GM19351 (cell line): Measurements from ENCODE around the gene AMT.

ENCODE experiments used
- ATAC-seq: cut with Tn5 transposase; IDR thresholded peaks from one replicate; pipeline ENCODE4 v1.9.1; 2021; ENCODE audit warnings: mild to moderate bottlenecking, moderate library complexity; ENCODE audit not compliant: unreplicated experiment

AMT gene

GRCh38 chr3:49389297-49389696 is 33.0 kb downstream of the AMT start:
- ATAC-seq = no peak

- no peak for ATAC-seq
Observed at GRCh38 chr3:49388289-49388820, 33.9 kb downstream of the AMT start.

DNA sequence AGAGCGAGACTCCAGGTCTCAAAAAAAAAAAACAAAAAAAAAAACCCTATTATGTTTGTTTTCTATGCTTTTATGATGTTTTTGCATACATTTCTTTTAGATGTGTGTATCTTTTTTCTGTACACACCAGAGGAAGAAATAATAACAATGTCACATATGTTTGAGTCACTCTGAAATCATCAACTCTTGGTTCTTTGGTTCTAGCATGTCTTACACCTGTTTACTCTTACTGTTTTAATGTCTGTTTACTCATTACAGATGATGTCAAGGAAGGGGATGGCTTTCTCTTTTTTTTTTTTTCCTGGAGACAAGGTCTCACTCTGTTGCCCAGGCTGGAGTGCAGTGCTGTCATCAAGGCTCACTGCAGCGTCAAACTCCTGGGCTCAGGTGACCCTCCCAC is 34.6 kb downstream of the AMT start:
- ATAC-seq = no peak

GRCh38 chr3:49386056-49386756 is 36.1 kb downstream of the AMT start:
- no peak for ATAC-seq

DNA sequence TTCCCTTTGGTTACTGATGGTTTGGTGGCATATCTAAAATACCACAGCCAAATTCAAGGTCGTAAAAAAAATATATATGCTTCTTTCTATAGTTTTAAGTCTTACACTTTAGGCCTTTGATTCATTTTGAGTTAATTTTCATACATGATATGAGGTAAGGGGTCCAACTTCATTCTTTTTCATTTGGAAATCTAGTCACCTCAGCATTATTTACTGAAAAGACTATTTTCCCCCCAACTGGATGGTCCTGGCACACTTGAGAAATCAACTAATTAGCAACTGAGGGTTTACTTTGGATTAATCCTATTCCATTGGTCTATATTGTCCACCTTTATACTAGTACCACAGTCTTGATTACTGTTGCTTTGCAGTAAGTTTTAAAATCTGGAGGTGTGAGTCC is 36.7 kb downstream of the AMT start:
- ATAC-seq = no peak

DNA sequence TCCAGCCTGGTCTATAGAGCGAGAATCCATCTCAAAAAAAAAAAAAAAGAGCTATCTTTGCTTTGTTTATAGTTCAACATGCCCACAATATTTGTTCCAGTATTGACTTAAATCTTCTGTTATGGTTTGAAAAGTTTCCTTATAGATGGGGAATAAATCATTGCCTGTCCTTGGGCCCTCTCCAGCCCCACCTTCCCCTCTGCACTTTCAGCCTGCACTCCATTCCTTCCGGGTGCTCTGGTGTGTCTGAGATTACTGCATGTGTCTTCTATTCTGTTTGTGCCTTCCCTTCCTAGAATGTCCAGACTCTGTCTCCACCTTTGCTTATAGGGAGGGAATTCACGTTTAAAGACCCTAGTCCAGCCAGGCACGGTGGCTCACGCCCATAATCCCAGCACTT is 38.9 kb downstream of the AMT start:
- ATAC-seq = no peak

GRCh38 chr3:49378249-49378895 is 43.9 kb downstream of the AMT start:
- ATAC-seq = no peak

GRCh38 chr3:49377483-49377882 is 44.8 kb downstream of the AMT start:
- no peak for ATAC-seq

DNA sequence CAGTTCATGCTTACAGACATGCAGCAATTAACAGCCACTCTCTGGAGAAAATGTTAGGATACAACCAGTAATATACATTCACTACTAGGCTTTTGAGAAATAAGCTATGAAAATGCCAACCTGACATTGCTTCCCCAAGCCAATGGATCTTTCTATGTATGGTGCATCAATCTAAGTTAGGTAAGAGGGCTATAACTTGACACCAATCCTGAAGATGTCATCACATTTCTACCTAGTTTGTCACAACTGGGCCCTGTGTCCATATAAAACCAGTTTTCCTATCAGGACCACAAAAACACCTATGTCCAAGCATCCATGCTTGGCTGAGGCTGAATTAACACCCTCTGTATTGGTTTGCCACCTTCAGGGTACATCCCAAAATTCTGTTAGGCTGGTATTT is 50.3 kb downstream of the AMT start:
- ATAC-seq = no peak

DNA sequence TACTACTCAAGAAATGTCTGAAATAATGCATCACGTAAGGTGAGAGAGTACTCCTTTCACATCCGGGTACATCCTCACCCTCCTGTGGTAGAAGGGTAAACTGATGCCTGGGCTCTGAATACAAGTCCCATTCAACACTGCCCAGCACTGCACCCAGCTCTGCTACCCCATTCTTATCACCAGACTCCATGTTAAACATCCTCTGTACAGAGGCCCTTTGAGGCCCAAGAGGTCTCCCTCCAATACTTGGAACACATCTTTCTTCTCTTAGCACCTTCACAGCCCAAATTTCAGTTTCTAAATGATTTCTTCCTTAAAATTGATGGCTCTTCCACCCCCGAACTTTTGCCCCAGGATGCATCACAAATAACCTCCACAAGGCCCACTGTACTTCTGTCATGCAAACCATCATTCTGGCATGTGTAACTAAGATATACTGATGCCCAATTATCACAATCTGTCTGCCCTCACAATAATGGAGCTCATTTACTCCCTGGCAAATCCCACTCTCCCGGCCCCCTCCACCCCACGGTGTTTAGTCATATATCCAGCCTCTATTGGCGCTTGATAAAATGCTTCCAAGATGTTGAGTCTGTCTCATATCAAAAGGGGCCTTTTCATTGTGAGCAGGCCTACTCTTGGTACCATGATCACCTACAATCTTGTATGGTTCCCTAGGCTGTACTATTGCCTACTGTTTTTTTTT is 51.5 kb downstream of the AMT start:
- no peak for ATAC-seq
